HUES48 (cell line): ENCODE measurements around the gene ABHD12.
"Not testable (repeated sequence)": the region's sequence is repeated elsewhere in the genome, so short reads cannot be mapped to it uniquely, and the experiment has no call there.

Experiments
- H3K27ac ChIP-seq: one replicate; pipeline ENCODE4 v1.7.0; 2013; ENCODE audit warnings: low read depth, low read length, inconsistent platforms
- H3K27me3 ChIP-seq: 2 replicates; pipeline ENCODE4 v1.6.1; 2013; ENCODE audit warnings: mild to moderate bottlenecking, low read length; ENCODE audit not compliant: control insufficient read depth, insufficient read depth
- H3K36me3 ChIP-seq: 2 replicates; pipeline ENCODE4 v1.6.1; 2013; ENCODE audit warnings: low read length; ENCODE audit not compliant: control insufficient read depth, insufficient read depth
- H3K4me1 ChIP-seq: 2 replicates; pipeline ENCODE4 v1.6.1; 2013; ENCODE audit warnings: mild to moderate bottlenecking, low read length; ENCODE audit not compliant: control insufficient read depth, insufficient read depth
- H3K4me3 ChIP-seq: 2 replicates; pipeline ENCODE4 v1.5.1; 2013; ENCODE audit warnings: mild to moderate bottlenecking, low read depth, low read length
- H3K9ac ChIP-seq: 2 replicates; pipeline ENCODE4 v1.6.1; 2013; ENCODE audit warnings: mild to moderate bottlenecking, low read depth, low read length, moderate library complexity
- H3K9me3 ChIP-seq: 2 replicates; pipeline ENCODE4 v1.6.1; 2013; ENCODE audit warnings: low read length; ENCODE audit not compliant: control insufficient read depth, insufficient read depth

The ABHD12 gene

GRCh38 chr20:25319241-25320034, 71.2 kb downstream of the ABHD12 start:
- Histone ChIP-seq H3K9ac (no peak overlapping the region), H3K36me3 (peaks cover 36% of the 10 kb centered on the region), H3K4me1 (peaks cover 9% of the 10 kb centered on the region), H3K27ac (no peak overlapping the region), H3K27me3 (no peaks in the 10 kb centered on the region), H3K9me3 (no peaks in the 10 kb centered on the region), H3K4me3 (no peak overlapping the region)

DNA sequence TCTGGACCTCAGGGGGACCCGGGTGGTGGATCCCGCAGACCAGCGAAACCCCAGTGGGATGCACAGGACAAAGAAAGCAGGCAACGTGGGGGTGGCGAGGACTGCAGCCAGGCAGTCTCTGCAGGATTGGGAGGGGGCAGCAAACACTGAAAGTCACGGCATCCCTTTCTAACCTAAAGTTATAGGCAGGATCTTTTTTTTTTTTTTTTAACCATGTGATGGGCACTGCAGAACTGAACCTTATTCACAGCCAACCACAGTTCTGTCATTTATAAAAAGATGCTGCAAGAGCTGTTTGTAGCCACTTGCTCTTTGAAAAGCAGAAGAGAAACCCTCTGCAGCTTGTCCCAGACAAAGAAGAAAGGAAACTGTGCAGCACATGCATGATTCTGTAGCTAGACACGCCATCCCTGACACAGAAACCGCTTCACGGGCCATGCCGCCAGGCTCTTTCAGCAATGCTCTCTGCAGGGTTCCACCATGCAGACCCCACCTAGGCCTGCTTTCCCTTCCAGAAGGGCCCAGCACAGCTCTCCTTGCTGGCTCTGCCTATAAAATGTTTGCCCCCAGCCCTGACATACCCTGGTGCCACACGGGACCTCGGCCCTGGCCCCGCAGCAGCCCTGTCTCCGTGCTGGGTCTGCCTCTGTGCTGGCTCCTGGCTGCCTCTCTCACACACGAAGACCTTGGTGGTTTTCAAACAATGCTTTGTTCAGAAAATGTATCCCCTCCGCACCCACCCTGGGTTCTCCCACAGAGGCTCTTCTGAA, 72.0 kb downstream of the ABHD12 start:
- no peak overlapping the region for H3K9ac ChIP-seq
- H3K27me3 ChIP-seq: no peaks in the 10 kb centered on the region
- H3K4me1 ChIP-seq: 0 out of 2 replicates have a peak, but pooled peaks cover under 1% of the 10 kb centered on the region
- H3K27ac ChIP-seq: no peak overlapping the region
- peaks cover 38% of the 10 kb centered on the region for H3K36me3 ChIP-seq
- no peak overlapping the region for H3K4me3 ChIP-seq
- H3K9me3 ChIP-seq: no peaks in the 10 kb centered on the region

DNA sequence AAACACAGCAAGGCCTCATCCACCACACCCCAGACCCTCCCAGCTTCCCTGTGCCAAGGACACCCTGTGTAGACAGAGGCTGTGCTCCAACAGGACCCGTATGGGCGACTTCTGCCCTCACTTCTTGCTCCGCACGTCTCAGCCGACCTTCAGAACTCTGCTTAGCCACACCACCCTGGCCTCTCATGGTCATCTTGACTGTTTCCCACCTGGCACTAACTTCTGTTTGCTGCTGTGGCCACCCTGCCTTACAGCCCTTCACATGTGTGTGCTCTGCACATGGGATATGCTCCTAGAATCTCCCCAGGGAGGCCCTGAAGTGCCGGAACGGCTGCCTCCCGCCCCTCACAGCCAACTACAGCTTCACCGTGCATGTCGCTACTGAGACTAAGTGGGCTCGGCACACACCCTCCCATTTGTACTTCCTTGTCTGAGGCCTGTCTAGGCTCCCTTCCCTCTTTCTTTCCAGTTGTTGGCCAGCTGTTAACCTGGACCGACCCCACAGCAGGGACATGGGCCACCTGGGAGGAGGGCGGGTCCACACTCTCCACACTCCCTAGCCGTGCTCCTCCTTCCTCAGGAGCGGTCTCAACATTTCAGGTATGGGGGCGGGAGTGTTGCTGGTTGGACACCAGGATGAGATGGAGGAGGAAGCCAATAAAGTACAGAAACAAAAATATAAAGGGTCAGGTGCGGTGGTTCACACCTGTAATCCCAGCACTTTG, 73.1 kb downstream of the ABHD12 start:
- no peaks in the 10 kb centered on the region for H3K9me3 ChIP-seq
- no peak overlapping the region for H3K27ac ChIP-seq
- H3K4me3 ChIP-seq: no peak overlapping the region
- H3K27me3 ChIP-seq: no peaks in the 10 kb centered on the region
- no peak overlapping the region for H3K9ac ChIP-seq
- no peaks in the 10 kb centered on the region for H3K4me1 ChIP-seq
- peaks cover 30% of the 10 kb centered on the region for H3K36me3 ChIP-seq

DNA sequence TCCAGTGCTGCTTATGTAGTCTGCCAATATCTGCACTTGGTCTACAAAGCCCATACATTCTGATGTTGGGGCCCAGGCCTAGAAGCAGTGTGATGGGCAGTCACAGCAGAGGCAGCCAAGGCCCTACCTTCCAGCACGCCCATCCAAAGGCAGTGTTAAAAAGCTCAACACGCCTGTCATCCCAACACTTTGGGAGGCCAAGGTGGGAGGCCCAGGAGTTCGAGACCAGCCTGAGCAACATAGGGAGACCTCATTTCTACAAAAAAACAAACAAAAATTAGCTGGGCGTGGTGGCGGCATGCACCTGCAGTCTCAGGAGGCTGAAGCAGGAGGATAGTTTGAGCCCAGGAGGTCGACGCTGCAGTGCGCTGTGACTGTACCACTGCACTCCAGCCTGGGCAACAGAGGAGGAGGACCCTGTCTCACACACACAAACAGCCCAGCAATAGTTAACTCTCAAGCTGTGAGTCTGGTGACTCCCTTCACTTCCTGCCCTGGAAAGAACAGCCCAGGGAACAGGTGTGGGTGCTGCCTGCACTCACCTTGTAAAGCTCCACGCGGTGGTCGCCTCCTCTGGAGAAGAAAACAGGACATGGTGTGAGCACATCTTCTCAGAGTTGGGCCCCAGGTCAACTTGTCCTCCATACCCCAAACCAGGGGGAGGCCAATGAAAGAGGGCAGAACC, 74.0 kb downstream of the ABHD12 start:
- Histone ChIP-seq H3K27ac (no peak overlapping the region), H3K4me3 (no peak overlapping the region), H3K9me3 (no peaks in the 10 kb centered on the region), H3K9ac (no peak overlapping the region), H3K36me3 (peaks cover 24% of the 10 kb centered on the region), H3K27me3 (no peaks in the 10 kb centered on the region), H3K4me1 (no peaks in the 10 kb centered on the region)

DNA sequence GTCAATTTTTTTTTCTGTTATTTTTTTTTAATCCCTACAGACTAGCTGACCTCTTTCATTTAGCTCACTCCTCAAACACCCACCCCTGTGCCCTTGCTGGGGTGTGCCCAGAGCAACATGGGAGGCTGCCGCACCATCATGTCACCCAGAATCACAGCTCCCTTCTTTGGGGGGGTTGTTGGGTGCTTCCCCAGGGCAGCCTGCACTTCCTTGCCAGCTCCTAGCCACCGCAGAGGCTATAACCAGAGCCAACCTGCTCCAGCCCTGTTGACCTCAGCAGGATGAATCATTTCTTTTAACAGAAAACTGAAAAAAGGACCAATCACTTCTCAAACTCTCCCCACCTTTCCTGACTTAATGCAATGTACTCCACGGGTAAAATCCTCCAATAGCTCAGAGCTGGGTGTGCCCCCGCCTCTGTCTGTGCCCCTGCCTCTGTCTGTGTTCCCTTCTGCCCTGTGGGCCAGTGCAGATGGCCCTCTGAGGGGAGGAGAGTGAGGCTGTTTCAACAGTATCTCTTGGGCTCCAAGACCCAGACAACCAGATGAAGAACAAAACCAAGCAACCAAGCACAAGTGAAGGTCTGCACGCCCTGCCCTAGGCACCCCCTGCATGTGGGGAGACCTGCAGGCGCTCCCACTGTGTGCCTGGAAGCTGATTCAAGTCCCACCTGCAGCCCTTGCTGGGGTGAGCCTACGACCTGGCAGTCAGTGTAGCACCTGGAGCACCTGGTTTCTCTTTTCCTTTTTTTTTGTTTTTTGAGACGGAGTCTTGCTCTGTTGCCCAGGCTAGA, 75.0 kb downstream of the ABHD12 start:
- Histone ChIP-seq H3K9ac (no peak overlapping the region), H3K4me3 (no peak overlapping the region), H3K9me3 (no peaks in the 10 kb centered on the region), H3K27ac (no peak overlapping the region), H3K4me1 (no peaks in the 10 kb centered on the region), H3K27me3 (no peaks in the 10 kb centered on the region), H3K36me3 (peaks cover 19% of the 10 kb centered on the region)

DNA sequence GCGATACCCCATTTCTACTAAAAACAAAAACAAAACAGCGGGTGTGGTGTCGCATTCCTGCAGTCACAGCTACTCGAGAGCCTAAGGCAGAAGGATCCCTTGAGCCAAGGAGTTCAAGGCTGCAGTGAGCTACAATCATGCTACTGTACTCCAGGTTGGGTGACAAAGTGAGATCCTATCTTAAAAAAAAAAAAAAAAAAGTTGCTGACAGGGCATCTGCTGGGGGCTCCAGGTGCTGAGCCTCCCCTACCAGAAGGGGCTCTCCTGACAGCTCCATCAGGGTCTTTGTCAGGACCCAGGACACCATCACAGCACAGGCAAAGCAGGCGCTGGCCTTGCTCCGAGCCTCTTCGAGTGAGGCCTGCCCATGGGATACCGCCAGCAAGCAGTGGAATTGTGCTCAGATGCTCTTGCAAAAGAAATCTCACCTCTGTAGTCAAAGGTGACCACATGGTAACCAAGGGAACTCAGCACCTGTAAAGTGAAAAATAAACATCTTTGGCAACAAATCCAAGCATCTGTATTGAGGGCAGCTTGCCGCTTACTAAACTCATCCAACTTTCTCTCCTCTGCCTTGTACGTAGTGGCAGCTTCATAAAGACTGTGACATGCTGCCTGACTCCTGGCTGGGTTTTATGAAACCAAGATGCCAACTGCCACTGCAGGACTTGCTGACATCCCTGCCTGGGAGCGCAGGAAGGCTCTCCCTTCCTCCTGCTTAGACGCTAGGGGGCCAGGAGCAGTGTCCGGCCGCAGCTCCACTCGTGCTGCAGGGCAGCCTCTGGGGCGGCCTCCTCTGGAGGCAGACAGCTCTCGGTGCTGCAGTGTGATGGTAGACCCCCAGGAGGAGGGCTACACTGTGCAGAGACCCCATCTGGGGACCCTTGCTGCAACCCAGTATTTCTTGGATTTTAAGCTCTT, 75.9 kb downstream of the ABHD12 start:
- no peaks in the 10 kb centered on the region for H3K4me1 ChIP-seq
- no peaks in the 10 kb centered on the region for H3K9me3 ChIP-seq
- no peak overlapping the region for H3K9ac ChIP-seq
- no peak overlapping the region for H3K27ac ChIP-seq
- no peak overlapping the region for H3K4me3 ChIP-seq
- H3K27me3 ChIP-seq: no peaks in the 10 kb centered on the region
- peaks cover 19% of the 10 kb centered on the region for H3K36me3 ChIP-seq

DNA sequence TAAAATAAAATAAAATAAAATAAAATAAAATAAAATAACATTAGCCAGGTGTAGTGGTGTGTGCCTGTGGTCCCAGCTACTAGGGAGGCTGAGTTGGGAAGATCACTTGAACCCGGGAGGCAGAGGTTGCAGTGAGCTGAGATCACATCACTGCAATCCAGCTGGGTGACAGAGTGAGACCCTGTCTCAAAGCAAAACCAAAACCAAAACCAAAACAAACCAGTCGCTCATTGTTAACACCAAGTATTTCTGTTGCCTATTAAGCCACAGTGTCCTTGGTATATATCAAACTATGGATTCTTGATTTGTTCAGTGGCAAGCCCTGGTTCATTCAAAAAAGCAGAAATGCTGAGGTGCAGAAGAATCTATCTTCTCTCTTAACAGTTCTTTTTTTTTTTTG, 77.0 kb downstream of the ABHD12 start:
- no peak overlapping the region for H3K9ac ChIP-seq
- no peak overlapping the region for H3K27ac ChIP-seq

DNA sequence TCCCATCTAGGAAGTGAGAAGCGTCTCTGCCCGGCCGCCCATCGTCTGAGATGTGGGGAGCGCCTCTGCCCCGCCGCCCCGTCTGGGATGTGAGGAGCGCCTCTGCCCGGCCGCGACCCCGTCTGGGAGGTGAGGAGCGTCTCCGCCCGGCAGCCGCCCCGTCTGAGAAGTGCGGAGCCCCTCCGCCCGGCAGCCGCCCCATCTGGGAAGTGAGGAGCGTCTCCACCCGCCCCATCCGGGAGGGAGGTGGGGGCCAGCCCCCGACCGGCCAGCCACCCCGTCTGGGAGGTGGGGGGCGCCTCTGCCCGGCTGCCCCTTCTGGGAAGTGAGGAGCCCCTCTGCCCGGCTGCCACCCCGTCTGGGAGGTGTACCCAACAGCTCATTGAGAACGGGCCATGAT, 77.9 kb downstream of the ABHD12 start:
- peaks cover 30% of the 10 kb centered on the region for H3K36me3 ChIP-seq
- H3K4me1 ChIP-seq, H3K27ac ChIP-seq: not testable (repeated sequence)

More for the DNA sequence above, 77.0 kb downstream of the ABHD12 start:
- Histone ChIP-seq H3K27me3 (no peaks in the 10 kb centered on the region), H3K36me3 (peaks cover 22% of the 10 kb centered on the region), H3K4me3 (no peak overlapping the region), H3K4me1 (no peaks in the 10 kb centered on the region), H3K9me3 (no peaks in the 10 kb centered on the region)

GRCh38 chr20:25310921-25311728, 79.5 kb downstream of the ABHD12 start:
- Histone ChIP-seq H3K27ac (no peak overlapping the region), H3K27me3 (no peaks in the 10 kb centered on the region), H3K36me3 (peaks cover 37% of the 10 kb centered on the region), H3K9me3 (no peaks in the 10 kb centered on the region), H3K4me1 (no peaks in the 10 kb centered on the region), H3K9ac (no peak overlapping the region), H3K4me3 (no peak overlapping the region)

More for the DNA sequence above, 77.9 kb downstream of the ABHD12 start:
- not testable (repeated sequence) for H3K9me3 ChIP-seq, H3K9ac ChIP-seq, H3K4me3 ChIP-seq, H3K27me3 ChIP-seq
